ENCODE measurements around the gene PACRG. TPM values are rescaled to one million over a fixed set of nuclear protein-coding genes. Genes with fewer than 3 reads are reported as not detected.

Gene PACRG
- total and polyA plus RNA-seq, 2 experiments from 2014 or later, result 0.17 to 0.68 TPM

GRCh38 chr6:163188746-163189145 is 461.0 kb downstream of the PACRG start:
- H3K36me3 ChIP-seq (ENCODE audit: insufficient read depth), result no peaks in the 10 kb centered on the region
- ATAC-seq, result no peak
- H3K27me3 ChIP-seq (ENCODE audit: insufficient read depth), result no peaks in the 10 kb centered on the region
- H3K9me2 ChIP-seq (ENCODE audit: insufficient read depth), result no peaks in the 10 kb centered on the region
- H3K4me3 ChIP-seq, result no peak overlapping the region
- no peaks in the 10 kb centered on the region for H4K20me1 ChIP-seq (replicated peaks; ENCODE audit: insufficient read depth)
- no peaks in the 10 kb centered on the region; the same call in 1 of the 2 replicates for H3K4me1 ChIP-seq (ENCODE audit: insufficient read depth)
- H3K36me3 Mint-ChIP-seq (ENCODE audit: low read depth), result no peaks in the 10 kb centered on the region
- TF ChIP-seq ETS1 (IDR thresholded peaks at IDR 0.05) (no peak), CREB1 (CRISPR knock-in tag; IDR thresholded peaks at IDR 0.05; ENCODE audit: low read depth) (no peak), STAT1 (IDR thresholded peaks at IDR 0.05; ENCODE audit: unreplicated experiment) (no peak), ZNF114 (CRISPR knock-in tag; IDR thresholded peaks at IDR 0.05) (no peak), REST (IDR thresholded peaks at IDR 0.05; ENCODE audit: unreplicated experiment) (no peak), EZH2 (IDR thresholded peaks at IDR 0.05; ENCODE audit: low read depth, unreplicated experiment) (no peak), CTCF (conservative IDR thresholded peaks at IDR 0.05; ENCODE audit: low read depth in 2 of 2) (no peak), JUNB (IDR thresholded peaks at IDR 0.05; ENCODE audit: unreplicated experiment) (no peak), POLR2AphosphoS5 (IDR thresholded peaks at IDR 0.05; ENCODE audit: low read depth) (no peak)
- peaks cover 26% of the 10 kb centered on the region for H3K4me1 Mint-ChIP-seq
- no peaks in the 10 kb centered on the region for H3F3A ChIP-seq (replicated peaks; ENCODE audit: low read depth)
- H3K9me3 Mint-ChIP-seq, result no peaks in the 10 kb centered on the region
- H3K27me3 Mint-ChIP-seq (ENCODE audit: insufficient read depth, low read depth, poor library complexity), result peaks cover 4% of the 10 kb centered on the region
- H3K4me2 ChIP-seq, result no peak overlapping the region
- no peak for DNase-seq (ENCODE audit: low spot score)
- H3K27ac ChIP-seq (ENCODE audit: low read depth), result no peak overlapping the region
- no peaks in the 10 kb centered on the region for H3K79me2 ChIP-seq (replicated peaks; ENCODE audit: insufficient read depth)
- H3K4me3 Mint-ChIP-seq, result no peak overlapping the region
- H3K27ac Mint-ChIP-seq, result no peak overlapping the region
- no peak overlapping the region for H2AFZ ChIP-seq

- H2AFZ ChIP-seq, result no peak overlapping the region
- H3K4me2 ChIP-seq, result no peak overlapping the region
- H3K4me1 ChIP-seq (ENCODE audit: insufficient read depth), result no peaks in the 10 kb centered on the region; the same call in 1 of the 2 replicates
- H3K9me2 ChIP-seq (ENCODE audit: insufficient read depth), result no peaks in the 10 kb centered on the region
- no peak overlapping the region for H3K27ac Mint-ChIP-seq
- no peaks in the 10 kb centered on the region for H3K9me3 Mint-ChIP-seq
- H3K36me3 Mint-ChIP-seq (ENCODE audit: low read depth), result no peaks in the 10 kb centered on the region
- no peaks in the 10 kb centered on the region for H3K79me2 ChIP-seq (replicated peaks; ENCODE audit: insufficient read depth)
- no peak overlapping the region for H3K4me3 Mint-ChIP-seq
- DNase-seq (ENCODE audit: low spot score) (no peak), ATAC-seq (no peak)
- no peaks in the 10 kb centered on the region for H3K36me3 ChIP-seq (ENCODE audit: insufficient read depth)
- no peak overlapping the region for H3K27ac ChIP-seq (ENCODE audit: low read depth)
- H3K4me3 ChIP-seq, result no peak overlapping the region
- no peaks in the 10 kb centered on the region for H4K20me1 ChIP-seq (replicated peaks; ENCODE audit: insufficient read depth)
- peaks cover 24% of the 10 kb centered on the region for H3K4me1 Mint-ChIP-seq
- H3K27me3 ChIP-seq (ENCODE audit: insufficient read depth), result no peaks in the 10 kb centered on the region
- H3K27me3 Mint-ChIP-seq (ENCODE audit: insufficient read depth, low read depth, poor library complexity), result peaks cover 4% of the 10 kb centered on the region
- no peaks in the 10 kb centered on the region for H3F3A ChIP-seq (replicated peaks; ENCODE audit: low read depth)
- TF ChIP-seq ZNF114 (CRISPR knock-in tag; IDR thresholded peaks at IDR 0.05), result no peak
- no peak for TF ChIP-seq REST (IDR thresholded peaks at IDR 0.05; ENCODE audit: unreplicated experiment)
- no peak for TF ChIP-seq NANOG (IDR thresholded peaks at IDR 0.05; ENCODE audit: borderline replicate concordance)
- TF ChIP-seq EZH2 (IDR thresholded peaks at IDR 0.05; ENCODE audit: low read depth, unreplicated experiment), result no peak
- no peak for TF ChIP-seq JUNB (IDR thresholded peaks at IDR 0.05; ENCODE audit: unreplicated experiment)
Observed at GRCh38 chr6:163189609-163190008, 461.8 kb downstream of the PACRG start.
